Glomerular visceral epithelial cell (primary cell): ENCODE data around the gene USP5.
A peak's percentile ranks its signal among the peaks of the same experiment; 100 is the strongest.
"Not testable (repeated sequence)": the region's sequence is repeated elsewhere in the genome, so short reads cannot be mapped to it uniquely, and the experiment has no call there.

Experiments
- DNase-seq: peaks from one replicate; pipeline ENCODE4 v3.0.0-alpha.2; 2016; ENCODE audit errors: extremely low spot score

Gene USP5

GRCh38 chr12:6887460-6887859 lies 35.5 kb downstream of the USP5 start:
- DNase-seq, result no peak

GRCh38 chr12:6888360-6888759 lies 36.4 kb downstream of the USP5 start:
- DNase-seq, result no peak

GRCh38 chr12:6888794-6889193 lies 36.8 kb downstream of the USP5 start:
- DNase-seq, result not testable (repeated sequence)

GRCh38 chr12:6889775-6890573 lies 38.0 kb downstream of the USP5 start:
- not testable (repeated sequence) for DNase-seq

- DNase-seq, result peak; percentile 97
Measured at GRCh38 chr12:6890789-6891645, 39.1 kb downstream of the USP5 start.

GRCh38 chr12:6891646-6892001 lies 39.7 kb downstream of the USP5 start:
- DNase-seq, result no peak

GRCh38 chr12:6892683-6893082 lies 40.7 kb downstream of the USP5 start:
- not testable (repeated sequence) for DNase-seq

GRCh38 chr12:6894321-6894720 lies 42.4 kb downstream of the USP5 start:
- DNase-seq, result no peak

GRCh38 chr12:6896846-6897435 lies 45.0 kb downstream of the USP5 start:
- no peak for DNase-seq

GRCh38 chr12:6899427-6899826 lies 47.5 kb downstream of the USP5 start:
- no peak for DNase-seq

- DNase-seq, result no peak
Measured at GRCh38 chr12:6899837-6900519, 48.0 kb downstream of the USP5 start.

GRCh38 chr12:6902448-6902847 lies 50.5 kb downstream of the USP5 start:
- no peak for DNase-seq

GRCh38 chr12:6903722-6904121 lies 51.8 kb downstream of the USP5 start:
- DNase-seq, result peak; percentile 32

GRCh38 chr12:6904280-6905276 lies 52.6 kb downstream of the USP5 start, which contains the start of gene LRRC23:
Gene LRRC23, plus strand, starts transcription at chr12:6904822. Its CDS starts 812 bp downstream, at chr12:6905634.
- DNase-seq, result peak; percentile 93

- DNase-seq, result no peak
Measured at GRCh38 chr12:6905414-6906040, 53.6 kb downstream of the USP5 start.

- DNase-seq, result not testable (repeated sequence)
Measured at GRCh38 chr12:6908141-6908540, 56.2 kb downstream of the USP5 start.

- DNase-seq, result no peak
Measured at GRCh38 chr12:6909421-6910145, 57.6 kb downstream of the USP5 start.

- no peak for DNase-seq
Measured at GRCh38 chr12:6912164-6912935, 60.4 kb downstream of the USP5 start.
